ENCODE data around the gene ABCB1. TPM values are rescaled to one million over a fixed set of nuclear protein-coding genes. Genes with fewer than 3 reads are reported as not detected.

Gene ABCB1
- total and polyA plus RNA-seq, 9 of the 15 experiments (the other 6 are each of a cell fraction or from before 2014, with no cell fraction given) = 0.03 to 0.86 (median 0.52) TPM

GRCh38 chr7:87505122-87505521, 95.6 kb downstream of the ABCB1 start:
- WGBS (ENCODE audit: insufficient coverage, low coverage, missing lambda C conversion rate) = 0% methylated on average over 5 of the region's 5 CpGs
- no peak for FAIRE-seq

More at GRCh38 chr7:87505122-87505521, 95.6 kb downstream of the ABCB1 start:
- DNase-seq (ENCODE audit: extremely low read depth in 1 of 4, low spot score in 3 of 4) (no peak), ATAC-seq (no peak)
- no peaks in the 10 kb centered on the region for H3K4me1 ChIP-seq (replicated peaks in 1 of 2; ENCODE audit: control insufficient read depth in 2 of 2, insufficient read depth in 2 of 2, low read length in 2 of 2)
- CTCF ChIA-PET (ENCODE audit: low intra/inter-chr PET ratio) = interaction anchor here (0.6 kb wide), 1 partner anchor 350 kb away, joined by 3 read pairs; no protein-coding TSS in a partner anchor
- no peak overlapping the region for H3K4me3 ChIP-seq
- H2AFZ ChIP-seq (ENCODE audit: low read depth, low read length) = no peak overlapping the region
- no peaks in the 10 kb centered on the region for H3K36me3 ChIP-seq (ENCODE audit: control insufficient read depth, insufficient read depth, low read length)
- no peak overlapping the region for H3K27ac ChIP-seq (ENCODE audit: extremely low read depth, low read depth, low read length)
- H3K9ac ChIP-seq (ENCODE audit: insufficient read depth in 1 of 2, low read depth in 2 of 2, low read length in 2 of 2) = no peak overlapping the region
- H3K27me3 ChIP-seq (ENCODE audit: control insufficient read depth in 2 of 2, insufficient read depth in 2 of 2, low read length in 2 of 2) = no peaks in the 10 kb centered on the region
- intact Hi-C loops (cut with micrococcal nuclease) = loop anchor here (5.0 to 10.0 kb wide), 3 partner anchors 290 to 662 kb away; no protein-coding TSS in a partner anchor
- no peaks in the 10 kb centered on the region for H4K20me1 ChIP-seq (replicated peaks; ENCODE audit: control insufficient read depth, insufficient read depth, low read length)
- POLR2A ChIA-PET = interaction anchor here (0.7 kb wide), 1 partner anchor 1278 kb away, joined by 3 read pairs; no protein-coding TSS in a partner anchor
- in situ Hi-C loops (cut with MboI) = no loop called here
- TF ChIP-seq NR1H2 (CRISPR knock-in tag; IDR thresholded peaks at IDR 0.05) (no peak), MCM5 (IDR thresholded peaks at IDR 0.05; ENCODE audit: low read depth) (no peak), CBX2 (IDR thresholded peaks at IDR 0.05; ENCODE audit: insufficient read depth, low read length, poor library complexity, severe bottlenecking) (no peak), ZKSCAN1 (IDR thresholded peaks at IDR 0.05; ENCODE audit: low read depth, low read length) (no peak), TCF7 (IDR thresholded peaks at IDR 0.05; ENCODE audit: borderline replicate concordance) (no peak), ZNF12 (CRISPR knock-in tag; IDR thresholded peaks at IDR 0.05) (no peak), TRIM24 (IDR thresholded peaks at IDR 0.05) (no peak), BRD4 (IDR thresholded peaks at IDR 0.05) (no peak), IRF2 (CRISPR knock-in tag; IDR thresholded peaks at IDR 0.05) (no peak), EZH2 (IDR thresholded peaks at IDR 0.05; ENCODE audit: borderline replicate concordance, low read depth, low read length) (no peak), POLR2B (IDR thresholded peaks at IDR 0.05; ENCODE audit: low read depth, partially characterized antibody) (no peak), PTBP1 (IDR thresholded peaks at IDR 0.05; ENCODE audit: low read depth, low read length) (no peak)
- TF ChIP-seq, protein P1, sequence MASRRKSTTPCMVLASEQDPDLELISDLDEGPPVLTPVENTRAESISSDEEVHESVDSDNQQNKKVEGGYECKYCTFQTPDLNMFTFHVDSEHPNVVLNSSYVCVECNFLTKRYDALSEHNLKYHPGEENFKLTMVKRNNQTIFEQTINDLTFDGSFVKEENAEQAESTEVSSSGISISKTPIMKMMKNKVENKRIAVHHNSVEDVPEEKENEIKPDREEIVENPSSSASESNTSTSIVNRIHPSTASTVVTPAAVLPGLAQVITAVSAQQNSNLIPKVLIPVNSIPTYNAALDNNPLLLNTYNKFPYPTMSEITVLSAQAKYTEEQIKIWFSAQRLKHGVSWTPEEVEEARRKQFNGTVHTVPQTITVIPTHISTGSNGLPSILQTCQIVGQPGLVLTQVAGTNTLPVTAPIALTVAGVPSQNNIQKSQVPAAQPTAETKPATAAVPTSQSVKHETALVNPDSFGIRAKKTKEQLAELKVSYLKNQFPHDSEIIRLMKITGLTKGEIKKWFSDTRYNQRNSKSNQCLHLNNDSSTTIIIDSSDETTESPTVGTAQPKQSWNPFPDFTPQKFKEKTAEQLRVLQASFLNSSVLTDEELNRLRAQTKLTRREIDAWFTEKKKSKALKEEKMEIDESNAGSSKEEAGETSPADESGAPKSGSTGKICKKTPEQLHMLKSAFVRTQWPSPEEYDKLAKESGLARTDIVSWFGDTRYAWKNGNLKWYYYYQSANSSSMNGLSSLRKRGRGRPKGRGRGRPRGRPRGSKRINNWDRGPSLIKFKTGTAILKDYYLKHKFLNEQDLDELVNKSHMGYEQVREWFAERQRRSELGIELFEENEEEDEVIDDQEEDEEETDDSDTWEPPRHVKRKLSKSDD (conservative IDR thresholded peaks at IDR 0.05; ENCODE audit: low read length) = no peak
- BruUV-seq (replicated peaks) = no TSS peak
- H3K9me1 ChIP-seq (ENCODE audit: control insufficient read depth, insufficient read depth, low read length) = no peaks in the 10 kb centered on the region
- no peak overlapping the region for H3K4me2 ChIP-seq (ENCODE audit: insufficient read depth, low read length)
- H3K9me3 ChIP-seq (replicated peaks; ENCODE audit: control insufficient read depth, insufficient read depth, low read depth, low read length) = no peaks in the 10 kb centered on the region
- H3K79me2 ChIP-seq (ENCODE audit: control insufficient read depth, insufficient read depth, low read length) = no peaks in the 10 kb centered on the region

All from K562 (cell line).